Measurements from ENCODE around the gene PLEKHA7.
"Not testable (repeated sequence)": the region's sequence is repeated elsewhere in the genome, so short reads cannot be mapped to it uniquely, and the experiment has no call there.

The PLEKHA7 gene

DNA sequence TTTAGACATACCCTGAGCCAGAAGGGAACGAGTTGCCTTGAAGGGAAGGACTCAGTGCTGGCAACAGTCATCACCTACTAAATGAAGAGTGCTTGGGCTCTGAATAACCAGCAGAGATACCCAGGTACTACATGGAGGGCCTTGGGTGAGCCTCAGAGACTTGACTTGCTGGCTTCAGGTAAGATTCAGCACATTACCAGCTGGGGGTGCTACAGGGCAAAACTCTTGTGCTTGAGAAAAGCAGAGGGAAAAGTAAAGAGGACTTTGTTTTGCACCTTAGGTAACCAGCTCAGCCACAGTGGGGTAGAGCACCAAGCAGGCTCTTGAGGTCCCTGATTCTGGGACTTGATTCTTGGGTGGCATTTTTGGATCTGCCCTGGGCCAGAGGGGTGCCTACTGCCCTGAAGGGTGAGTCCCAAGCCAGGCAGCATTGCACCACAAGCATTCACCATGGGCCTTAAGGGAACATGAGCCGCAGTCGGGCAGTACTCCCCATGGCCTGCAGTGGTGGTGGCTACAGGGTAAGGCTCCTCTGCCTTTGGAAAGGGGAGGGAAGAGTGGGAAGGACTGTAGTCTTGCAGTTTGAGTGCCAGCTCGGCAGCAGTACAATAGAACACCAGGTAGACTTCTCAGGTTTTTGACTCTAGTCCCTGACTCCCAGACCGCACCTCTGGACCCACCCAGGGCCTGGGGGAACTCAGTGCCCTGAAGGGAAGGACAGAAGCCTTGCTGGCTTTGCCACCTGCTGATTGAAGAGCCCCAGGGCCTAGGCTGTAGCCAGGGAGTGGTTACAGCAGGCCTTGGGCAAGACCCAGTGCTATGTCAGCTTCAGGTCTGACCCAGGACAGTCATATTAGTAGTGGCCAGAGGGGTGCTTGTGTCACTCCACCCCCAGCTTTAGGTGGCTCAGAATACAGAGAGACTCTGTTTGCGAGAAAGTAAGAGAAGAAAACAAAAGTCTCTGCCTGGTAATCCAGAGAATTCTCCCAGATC lies 22.7 kb upstream of the PLEKHA7 start:
- Histone ChIP-seq H3K27ac (replicated peaks) (no peak overlapping the region), H3K27me3 (ENCODE audit: insufficient read depth, poor library complexity, severe bottlenecking) (no peaks in the 10 kb centered on the region), H3K4me3 (replicated peaks; ENCODE audit: insufficient read depth, low read length) (no peak overlapping the region)
- peak in 1 of 2 experiments; percentile 25 for DNase-seq (ENCODE audit: low read depth in 1 of 2, low spot score in 1 of 2)
- TF ChIP-seq, protein P1, sequence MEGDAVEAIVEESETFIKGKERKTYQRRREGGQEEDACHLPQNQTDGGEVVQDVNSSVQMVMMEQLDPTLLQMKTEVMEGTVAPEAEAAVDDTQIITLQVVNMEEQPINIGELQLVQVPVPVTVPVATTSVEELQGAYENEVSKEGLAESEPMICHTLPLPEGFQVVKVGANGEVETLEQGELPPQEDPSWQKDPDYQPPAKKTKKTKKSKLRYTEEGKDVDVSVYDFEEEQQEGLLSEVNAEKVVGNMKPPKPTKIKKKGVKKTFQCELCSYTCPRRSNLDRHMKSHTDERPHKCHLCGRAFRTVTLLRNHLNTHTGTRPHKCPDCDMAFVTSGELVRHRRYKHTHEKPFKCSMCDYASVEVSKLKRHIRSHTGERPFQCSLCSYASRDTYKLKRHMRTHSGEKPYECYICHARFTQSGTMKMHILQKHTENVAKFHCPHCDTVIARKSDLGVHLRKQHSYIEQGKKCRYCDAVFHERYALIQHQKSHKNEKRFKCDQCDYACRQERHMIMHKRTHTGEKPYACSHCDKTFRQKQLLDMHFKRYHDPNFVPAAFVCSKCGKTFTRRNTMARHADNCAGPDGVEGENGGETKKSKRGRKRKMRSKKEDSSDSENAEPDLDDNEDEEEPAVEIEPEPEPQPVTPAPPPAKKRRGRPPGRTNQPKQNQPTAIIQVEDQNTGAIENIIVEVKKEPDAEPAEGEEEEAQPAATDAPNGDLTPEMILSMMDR (IDR thresholded peaks at IDR 0.05; ENCODE audit: insufficient read depth, low read length): no peak
- TF ChIP-seq SPI1 (IDR thresholded peaks at IDR 0.05; ENCODE audit: borderline replicate concordance, low read depth): no peak
- no peak for TF ChIP-seq GABPA (IDR thresholded peaks at IDR 0.05; ENCODE audit: low read depth)
- TF ChIP-seq, protein P2, sequence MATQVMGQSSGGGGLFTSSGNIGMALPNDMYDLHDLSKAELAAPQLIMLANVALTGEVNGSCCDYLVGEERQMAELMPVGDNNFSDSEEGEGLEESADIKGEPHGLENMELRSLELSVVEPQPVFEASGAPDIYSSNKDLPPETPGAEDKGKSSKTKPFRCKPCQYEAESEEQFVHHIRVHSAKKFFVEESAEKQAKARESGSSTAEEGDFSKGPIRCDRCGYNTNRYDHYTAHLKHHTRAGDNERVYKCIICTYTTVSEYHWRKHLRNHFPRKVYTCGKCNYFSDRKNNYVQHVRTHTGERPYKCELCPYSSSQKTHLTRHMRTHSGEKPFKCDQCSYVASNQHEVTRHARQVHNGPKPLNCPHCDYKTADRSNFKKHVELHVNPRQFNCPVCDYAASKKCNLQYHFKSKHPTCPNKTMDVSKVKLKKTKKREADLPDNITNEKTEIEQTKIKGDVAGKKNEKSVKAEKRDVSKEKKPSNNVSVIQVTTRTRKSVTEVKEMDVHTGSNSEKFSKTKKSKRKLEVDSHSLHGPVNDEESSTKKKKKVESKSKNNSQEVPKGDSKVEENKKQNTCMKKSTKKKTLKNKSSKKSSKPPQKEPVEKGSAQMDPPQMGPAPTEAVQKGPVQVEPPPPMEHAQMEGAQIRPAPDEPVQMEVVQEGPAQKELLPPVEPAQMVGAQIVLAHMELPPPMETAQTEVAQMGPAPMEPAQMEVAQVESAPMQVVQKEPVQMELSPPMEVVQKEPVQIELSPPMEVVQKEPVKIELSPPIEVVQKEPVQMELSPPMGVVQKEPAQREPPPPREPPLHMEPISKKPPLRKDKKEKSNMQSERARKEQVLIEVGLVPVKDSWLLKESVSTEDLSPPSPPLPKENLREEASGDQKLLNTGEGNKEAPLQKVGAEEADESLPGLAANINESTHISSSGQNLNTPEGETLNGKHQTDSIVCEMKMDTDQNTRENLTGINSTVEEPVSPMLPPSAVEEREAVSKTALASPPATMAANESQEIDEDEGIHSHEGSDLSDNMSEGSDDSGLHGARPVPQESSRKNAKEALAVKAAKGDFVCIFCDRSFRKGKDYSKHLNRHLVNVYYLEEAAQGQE (IDR thresholded peaks at IDR 0.05; ENCODE audit: insufficient replicate concordance, low read depth): no peak
- TF ChIP-seq POLR2AphosphoS5 (IDR thresholded peaks at IDR 0.05; ENCODE audit: low read depth): no peak

DNA sequence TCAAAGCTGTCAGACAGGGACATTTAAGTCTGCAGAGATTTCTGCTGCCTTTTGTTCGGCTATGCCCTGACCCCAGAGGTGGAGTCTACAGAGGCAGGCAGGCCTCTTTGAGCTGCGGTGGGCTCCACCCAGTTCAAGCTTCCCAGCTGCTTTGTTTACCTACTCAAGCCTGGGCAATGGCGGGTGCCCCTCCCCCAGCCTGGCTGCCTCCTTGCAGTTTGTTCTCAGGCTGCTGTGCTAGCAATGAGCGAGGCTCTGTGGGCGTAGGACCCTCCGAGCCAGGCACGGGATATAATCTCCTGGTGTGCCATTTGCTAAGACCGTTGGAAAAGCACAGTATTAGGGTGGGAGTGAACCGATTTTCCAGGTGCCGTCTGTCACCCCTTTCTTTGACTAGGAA lies 19.8 kb upstream of the PLEKHA7 start:
- H3K27ac ChIP-seq (replicated peaks); H3K4me3 ChIP-seq (replicated peaks; ENCODE audit: insufficient read depth, low read length); DNase-seq (ENCODE audit: low read depth in 1 of 2, low spot score in 1 of 2); H3K27me3 ChIP-seq (ENCODE audit: insufficient read depth, poor library complexity, severe bottlenecking): not testable (repeated sequence)

DNA sequence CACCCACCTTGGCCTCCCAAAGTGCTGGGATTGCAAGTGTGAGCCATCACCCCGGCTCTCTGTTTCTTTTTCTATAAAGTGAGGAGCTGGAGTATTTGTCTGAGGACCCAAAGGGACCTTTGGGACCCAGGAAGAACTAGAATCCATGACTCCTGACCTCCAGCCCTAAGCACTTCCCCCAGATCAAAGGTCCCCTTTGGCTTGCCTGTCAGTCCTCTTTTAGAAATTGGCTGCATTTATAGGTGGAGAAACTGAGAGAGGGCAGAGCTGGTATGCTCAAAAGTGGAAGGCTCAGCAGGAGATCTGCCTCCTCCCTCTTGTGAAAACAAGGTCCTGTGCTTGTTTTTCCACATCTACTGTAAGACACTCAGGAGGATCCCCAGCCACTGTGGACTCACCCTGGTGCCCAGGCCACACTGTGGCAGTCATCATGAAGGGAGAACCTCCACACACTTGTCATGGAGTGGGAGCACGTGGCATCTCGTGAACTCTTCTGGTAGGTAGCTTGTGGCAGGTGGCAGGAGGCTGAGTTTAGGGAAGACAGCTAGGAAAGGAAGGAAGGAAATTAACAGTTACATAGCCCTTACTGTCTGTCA lies 12.4 kb upstream of the PLEKHA7 start:
- Histone ChIP-seq H3K27me3 (ENCODE audit: insufficient read depth, poor library complexity, severe bottlenecking) (no peaks in the 10 kb centered on the region), H3K27ac (replicated peaks) (no peak overlapping the region), H3K4me3 (replicated peaks; ENCODE audit: insufficient read depth, low read length) (no peak overlapping the region)
- no peak for TF ChIP-seq GABPA (IDR thresholded peaks at IDR 0.05; ENCODE audit: low read depth)
- TF ChIP-seq POLR2AphosphoS5 (IDR thresholded peaks at IDR 0.05; ENCODE audit: low read depth): no peak
- TF ChIP-seq, protein P1 (IDR thresholded peaks at IDR 0.05; ENCODE audit: insufficient read depth, low read length): no peak
- TF ChIP-seq, protein P2 (IDR thresholded peaks at IDR 0.05; ENCODE audit: insufficient replicate concordance, low read depth): no peak
- no peak for TF ChIP-seq SPI1 (IDR thresholded peaks at IDR 0.05; ENCODE audit: borderline replicate concordance, low read depth)
- peak in 1 of 2 experiments; percentile 33 for DNase-seq (ENCODE audit: low read depth in 1 of 2, low spot score in 1 of 2)

DNA sequence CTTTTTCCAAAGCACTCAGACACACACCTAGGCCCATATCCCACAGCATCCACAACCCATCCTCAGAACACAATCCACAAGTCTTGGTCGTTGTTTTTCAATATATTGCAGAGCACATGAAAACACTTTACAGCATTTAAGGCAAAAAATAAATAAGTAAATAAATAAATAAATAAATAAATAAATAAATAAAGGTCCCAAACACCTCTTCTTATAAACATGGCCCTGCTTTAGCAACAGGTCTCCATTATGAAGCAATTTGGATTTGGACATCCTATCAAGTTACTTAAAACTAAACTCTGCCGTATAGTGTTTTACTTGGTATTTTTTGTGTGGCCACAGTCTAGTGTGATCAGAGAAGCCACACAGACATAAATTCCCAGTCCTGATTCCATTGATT lies 10.7 kb upstream of the PLEKHA7 start:
- TF ChIP-seq POLR2AphosphoS5 (IDR thresholded peaks at IDR 0.05; ENCODE audit: low read depth) (no peak), SPI1 (IDR thresholded peaks at IDR 0.05; ENCODE audit: borderline replicate concordance, low read depth) (no peak), GABPA (IDR thresholded peaks at IDR 0.05; ENCODE audit: low read depth) (no peak)
- TF ChIP-seq, protein P1 (IDR thresholded peaks at IDR 0.05; ENCODE audit: insufficient read depth, low read length): no peak
- TF ChIP-seq, protein P2 (IDR thresholded peaks at IDR 0.05; ENCODE audit: insufficient replicate concordance, low read depth): no peak
- DNase-seq (ENCODE audit: low read depth in 1 of 2, low spot score in 1 of 2): no peak
- Histone ChIP-seq H3K27me3 (ENCODE audit: insufficient read depth, poor library complexity, severe bottlenecking) (no peaks in the 10 kb centered on the region), H3K4me3 (replicated peaks; ENCODE audit: insufficient read depth, low read length) (no peak overlapping the region), H3K27ac (replicated peaks) (no peak overlapping the region)
